Measurements from ENCODE around the gene JADE2.

JADE2 gene

GRCh38 chr5:134570365-134570758, 44.9 kb downstream of the JADE2 start:
- no peak for DNase-seq (ENCODE audit: low read depth)

- DNase-seq (ENCODE audit: low read depth) = no peak
Observed at GRCh38 chr5:134570886-134571285, 45.4 kb downstream of the JADE2 start.

- DNase-seq (ENCODE audit: low read depth) = no peak
Observed at GRCh38 chr5:134571693-134572405, 46.4 kb downstream of the JADE2 start.

GRCh38 chr5:134572811-134573210, 47.3 kb downstream of the JADE2 start:
- DNase-seq (ENCODE audit: low read depth) = no peak

GRCh38 chr5:134574521-134574920, 49.1 kb downstream of the JADE2 start:
- DNase-seq (ENCODE audit: low read depth) = no peak

- no peak for DNase-seq (ENCODE audit: low read depth)
Observed at GRCh38 chr5:134575316-134575715, 49.8 kb downstream of the JADE2 start.

GRCh38 chr5:134576386-134577021, 51.0 kb downstream of the JADE2 start:
- DNase-seq (ENCODE audit: low read depth) = no peak

GRCh38 chr5:134577022-134577795, 51.7 kb downstream of the JADE2 start:
- no peak for DNase-seq (ENCODE audit: low read depth)

- DNase-seq (ENCODE audit: low read depth) = peak; percentile 50
Observed at GRCh38 chr5:134577796-134578577, 52.5 kb downstream of the JADE2 start.

- no peak for DNase-seq (ENCODE audit: low read depth)
Observed at GRCh38 chr5:134578578-134579283, 53.3 kb downstream of the JADE2 start.

- DNase-seq (ENCODE audit: low read depth) = no peak
Observed at GRCh38 chr5:134579284-134579771, 53.9 kb downstream of the JADE2 start.

- DNase-seq (ENCODE audit: low read depth) = no peak
Observed at GRCh38 chr5:134580001-134580460, 54.6 kb downstream of the JADE2 start.

- DNase-seq (ENCODE audit: low read depth) = no peak
Observed at GRCh38 chr5:134581241-134581981, 55.9 kb downstream of the JADE2 start.

- no peak for DNase-seq (ENCODE audit: low read depth)
Observed at GRCh38 chr5:134582281-134582680, 56.8 kb downstream of the JADE2 start.

- DNase-seq (ENCODE audit: low read depth) = no peak
Observed at GRCh38 chr5:134582941-134583340, 57.5 kb downstream of the JADE2 start.

- no peak for DNase-seq (ENCODE audit: low read depth)
Observed at GRCh38 chr5:134583766-134584165, 58.3 kb downstream of the JADE2 start.

GRCh38 chr5:134584662-134585061, 59.2 kb downstream of the JADE2 start:
- no peak for DNase-seq (ENCODE audit: low read depth)

- DNase-seq (ENCODE audit: low read depth) = no peak
Observed at GRCh38 chr5:134585966-134586365, 60.5 kb downstream of the JADE2 start.

- peak; percentile 61 for DNase-seq (ENCODE audit: low read depth)
Observed at GRCh38 chr5:134586866-134587524, 61.5 kb downstream of the JADE2 start.

Measured in stimulated activated CD8-positive, alpha-beta memory T cell treated with anti-CD3 and anti-CD28 coated beads, Interleukin-12 subunit alpha, Interleukin-12 subunit beta, amount 100 ng/mL, for 1 hour (primary cell).